ENCODE data around the gene CPT1B. TPM values are rescaled to one million over a fixed set of nuclear protein-coding genes. Genes with fewer than 3 reads are reported as not detected.
A peak's percentile ranks its signal among the peaks of the same experiment; 100 is the strongest.

CPT1B gene
- total and polyA plus RNA-seq, 10 of the 15 experiments (the other 5 are each of a cell fraction or from before 2014, with no cell fraction given): 3.5 to 54.0 (median 21.7) TPM

DNA sequence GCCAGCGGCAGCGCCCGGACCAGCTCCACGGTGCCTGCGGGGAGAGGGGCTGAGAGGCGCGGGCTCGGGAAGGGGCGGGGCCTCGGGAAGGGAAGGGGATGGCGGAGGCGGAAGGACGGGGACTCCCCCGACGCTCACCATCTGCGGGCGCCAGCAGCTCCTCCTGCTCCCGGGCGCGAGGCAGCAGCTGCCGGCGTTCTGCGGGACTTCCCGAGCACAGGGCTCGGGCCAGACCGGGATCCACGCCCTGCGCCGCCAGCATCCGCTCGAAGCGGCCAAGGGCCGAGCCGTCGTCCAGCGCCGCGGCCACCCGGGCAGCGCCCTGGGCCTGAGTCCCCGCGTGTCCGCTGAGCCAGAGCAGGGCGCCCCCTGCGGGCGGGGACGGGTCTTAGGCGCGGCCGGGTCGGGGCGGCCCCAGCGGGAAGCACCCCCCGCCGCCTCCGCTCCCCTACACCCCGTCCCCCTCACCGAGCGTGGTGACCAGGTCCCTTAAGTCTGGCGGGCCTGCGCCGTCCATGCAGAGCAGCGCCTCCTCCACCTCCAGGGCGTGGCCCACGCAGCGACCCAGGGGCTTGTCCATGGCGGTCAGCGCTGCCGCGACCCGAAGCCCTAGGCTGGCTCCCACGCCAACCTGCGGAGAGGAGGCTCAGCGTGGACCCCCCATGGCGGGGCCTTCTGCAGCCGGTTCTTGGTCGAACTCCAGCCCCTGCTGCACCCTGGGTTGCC lies 52.0 kb downstream of the CPT1B start (continued):
- TF ChIP-seq, protein P1, sequence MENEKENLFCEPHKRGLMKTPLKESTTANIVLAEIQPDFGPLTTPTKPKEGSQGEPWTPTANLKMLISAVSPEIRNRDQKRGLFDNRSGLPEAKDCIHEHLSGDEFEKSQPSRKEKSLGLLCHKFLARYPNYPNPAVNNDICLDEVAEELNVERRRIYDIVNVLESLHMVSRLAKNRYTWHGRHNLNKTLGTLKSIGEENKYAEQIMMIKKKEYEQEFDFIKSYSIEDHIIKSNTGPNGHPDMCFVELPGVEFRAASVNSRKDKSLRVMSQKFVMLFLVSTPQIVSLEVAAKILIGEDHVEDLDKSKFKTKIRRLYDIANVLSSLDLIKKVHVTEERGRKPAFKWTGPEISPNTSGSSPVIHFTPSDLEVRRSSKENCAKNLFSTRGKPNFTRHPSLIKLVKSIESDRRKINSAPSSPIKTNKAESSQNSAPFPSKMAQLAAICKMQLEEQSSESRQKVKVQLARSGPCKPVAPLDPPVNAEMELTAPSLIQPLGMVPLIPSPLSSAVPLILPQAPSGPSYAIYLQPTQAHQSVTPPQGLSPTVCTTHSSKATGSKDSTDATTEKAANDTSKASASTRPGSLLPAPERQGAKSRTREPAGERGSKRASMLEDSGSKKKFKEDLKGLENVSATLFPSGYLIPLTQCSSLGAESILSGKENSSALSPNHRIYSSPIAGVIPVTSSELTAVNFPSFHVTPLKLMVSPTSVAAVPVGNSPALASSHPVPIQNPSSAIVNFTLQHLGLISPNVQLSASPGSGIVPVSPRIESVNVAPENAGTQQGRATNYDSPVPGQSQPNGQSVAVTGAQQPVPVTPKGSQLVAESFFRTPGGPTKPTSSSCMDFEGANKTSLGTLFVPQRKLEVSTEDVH (IDR thresholded peaks at IDR 0.05; ENCODE audit: low read depth, partially characterized antibody): no peak
- TF ChIP-seq, protein P2, sequence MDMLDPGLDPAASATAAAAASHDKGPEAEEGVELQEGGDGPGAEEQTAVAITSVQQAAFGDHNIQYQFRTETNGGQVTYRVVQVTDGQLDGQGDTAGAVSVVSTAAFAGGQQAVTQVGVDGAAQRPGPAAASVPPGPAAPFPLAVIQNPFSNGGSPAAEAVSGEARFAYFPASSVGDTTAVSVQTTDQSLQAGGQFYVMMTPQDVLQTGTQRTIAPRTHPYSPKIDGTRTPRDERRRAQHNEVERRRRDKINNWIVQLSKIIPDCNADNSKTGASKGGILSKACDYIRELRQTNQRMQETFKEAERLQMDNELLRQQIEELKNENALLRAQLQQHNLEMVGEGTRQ (IDR thresholded peaks at IDR 0.05; ENCODE audit: borderline replicate concordance, low read depth, low read length): no peak; the same call in 1 of the 2 replicates
- peak; percentile 61 for TF ChIP-seq POLR2AphosphoS5 (IDR thresholded peaks at IDR 0.05; ENCODE audit: low read length)
- TF ChIP-seq SPI1 (IDR thresholded peaks at IDR 0.05; ENCODE audit: borderline replicate concordance, insufficient read depth, low read depth, low read length): 0 out of 2 replicates have a peak, but pooled peaks have one; percentile 11
- TF ChIP-seq ESRRA (IDR thresholded peaks at IDR 0.05; ENCODE audit: low read length): no peak
- peak; percentile 40 for TF ChIP-seq HDAC6 (IDR thresholded peaks at IDR 0.05; ENCODE audit: unreplicated experiment)
- TF ChIP-seq CBFB (IDR thresholded peaks at IDR 0.05; ENCODE audit: low read depth): peak; percentile 7; the same call in 1 of the 2 replicates
- TF ChIP-seq, protein P3, sequence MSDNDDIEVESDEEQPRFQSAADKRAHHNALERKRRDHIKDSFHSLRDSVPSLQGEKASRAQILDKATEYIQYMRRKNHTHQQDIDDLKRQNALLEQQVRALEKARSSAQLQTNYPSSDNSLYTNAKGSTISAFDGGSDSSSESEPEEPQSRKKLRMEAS (IDR thresholded peaks at IDR 0.05; ENCODE audit: low read depth, low read length): peak; percentile 78
- peak; percentile 72 for TF ChIP-seq NR2F1 (conservative IDR thresholded peaks at IDR 0.05)
- TF ChIP-seq ZNF207 (IDR thresholded peaks at IDR 0.05; ENCODE audit: borderline replicate concordance): no peak
- TF ChIP-seq ZNF217 (IDR thresholded peaks at IDR 0.05): peak; percentile 83; the same call in 1 of the 2 replicates
- TF ChIP-seq IKZF1 (conservative IDR thresholded peaks at IDR 0.05): peak; percentile 72
- TF ChIP-seq ATF7 (IDR thresholded peaks at IDR 0.05; ENCODE audit: low read depth): no peak
- TF ChIP-seq CREM (IDR thresholded peaks at IDR 0.05; ENCODE audit: low read depth): peak; percentile 24; the same call in 1 of the 2 replicates
- peak; percentile 69 for TF ChIP-seq RELA (IDR thresholded peaks at IDR 0.05; ENCODE audit: borderline replicate concordance, partially characterized antibody)
- peak; percentile 99 for TF ChIP-seq BACH1 (IDR thresholded peaks at IDR 0.05; ENCODE audit: borderline replicate concordance)
- peak; percentile 28; the same call in 1 of the 3 replicates for TF ChIP-seq POU2F2 (IDR thresholded peaks at IDR 0.05; ENCODE audit: borderline replicate concordance, low read depth, low read length)
- TF ChIP-seq SMARCA5 (IDR thresholded peaks at IDR 0.05): peak; percentile 88; the same call in 1 of the 2 replicates
- TF ChIP-seq TCF12 (IDR thresholded peaks at IDR 0.05; ENCODE audit: low read depth, low read length): peak; percentile 83
- peak; percentile 35 for TF ChIP-seq MYC (IDR thresholded peaks at IDR 0.05; ENCODE audit: insufficient read depth, insufficient read length, insufficient replicate concordance, low read length, severe bottlenecking)
- no peak for TF ChIP-seq KDM1A (IDR thresholded peaks at IDR 0.05; ENCODE audit: borderline replicate concordance)
- TF ChIP-seq CHD2 (IDR thresholded peaks at IDR 0.05; ENCODE audit: borderline replicate concordance, low read depth, low read length): 0 out of 2 replicates have a peak, but pooled peaks have one; percentile 17
- TF ChIP-seq, protein P4, sequence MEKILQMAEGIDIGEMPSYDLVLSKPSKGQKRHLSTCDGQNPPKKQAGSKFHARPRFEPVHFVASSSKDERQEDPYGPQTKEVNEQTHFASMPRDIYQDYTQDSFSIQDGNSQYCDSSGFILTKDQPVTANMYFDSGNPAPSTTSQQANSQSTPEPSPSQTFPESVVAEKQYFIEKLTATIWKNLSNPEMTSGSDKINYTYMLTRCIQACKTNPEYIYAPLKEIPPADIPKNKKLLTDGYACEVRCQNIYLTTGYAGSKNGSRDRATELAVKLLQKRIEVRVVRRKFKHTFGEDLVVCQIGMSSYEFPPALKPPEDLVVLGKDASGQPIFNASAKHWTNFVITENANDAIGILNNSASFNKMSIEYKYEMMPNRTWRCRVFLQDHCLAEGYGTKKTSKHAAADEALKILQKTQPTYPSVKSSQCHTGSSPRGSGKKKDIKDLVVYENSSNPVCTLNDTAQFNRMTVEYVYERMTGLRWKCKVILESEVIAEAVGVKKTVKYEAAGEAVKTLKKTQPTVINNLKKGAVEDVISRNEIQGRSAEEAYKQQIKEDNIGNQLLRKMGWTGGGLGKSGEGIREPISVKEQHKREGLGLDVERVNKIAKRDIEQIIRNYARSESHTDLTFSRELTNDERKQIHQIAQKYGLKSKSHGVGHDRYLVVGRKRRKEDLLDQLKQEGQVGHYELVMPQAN (conservative IDR thresholded peaks at IDR 0.05): peak; percentile 72
